ENCODE measurements around the gene PERCC1.
"Not testable (repeated sequence)": the region's sequence is repeated elsewhere in the genome, so short reads cannot be mapped to it uniquely, and the experiment has no call there.

The PERCC1 gene

GRCh38 chr16:1439058-1439698 is 8.3 kb downstream of the PERCC1 start:
- no peak overlapping the region for H3K4me3 ChIP-seq (ENCODE audit: low read length)

GRCh38 chr16:1439699-1440074 is 8.8 kb downstream of the PERCC1 start:
- not testable (repeated sequence) for H3K9me3 ChIP-seq (ENCODE audit: control insufficient read depth, insufficient read depth, low read length); H3K79me2 ChIP-seq (ENCODE audit: control insufficient read depth, low read length); H3K27me3 ChIP-seq (ENCODE audit: control insufficient read depth, low read length); H3K27ac ChIP-seq (ENCODE audit: low read depth, low read length); H4K20me1 ChIP-seq (ENCODE audit: control insufficient read depth, insufficient read depth, low read depth, low read length); H3K4me2 ChIP-seq (ENCODE audit: low read length); H3K4me3 ChIP-seq (ENCODE audit: low read length); H3K4me1 ChIP-seq (ENCODE audit: control insufficient read depth, low read length); H3K9me2 ChIP-seq (replicated peaks; ENCODE audit: control insufficient read depth, low read length); H3K36me3 ChIP-seq (ENCODE audit: control insufficient read depth, low read length); H3F3A ChIP-seq (ENCODE audit: control insufficient read depth, insufficient read depth)

More at GRCh38 chr16:1439058-1439698, 8.3 kb downstream of the PERCC1 start:
- Histone ChIP-seq H4K20me1 (ENCODE audit: control insufficient read depth, insufficient read depth, low read depth, low read length) (no peaks in the 10 kb centered on the region), H3K27me3 (ENCODE audit: control insufficient read depth, low read length) (no peaks in the 10 kb centered on the region), H3K79me2 (ENCODE audit: control insufficient read depth, low read length) (no peaks in the 10 kb centered on the region), H3K4me2 (ENCODE audit: low read length) (no peak overlapping the region), H3K27ac (ENCODE audit: low read depth, low read length) (no peak overlapping the region), H3K9me2 (replicated peaks; ENCODE audit: control insufficient read depth, low read length) (no peaks in the 10 kb centered on the region), H3K9me3 (ENCODE audit: control insufficient read depth, insufficient read depth, low read length) (no peaks in the 10 kb centered on the region), H3K36me3 (ENCODE audit: control insufficient read depth, low read length) (no peaks in the 10 kb centered on the region), H3K4me1 (ENCODE audit: control insufficient read depth, low read length) (no peaks in the 10 kb centered on the region), H3F3A (ENCODE audit: control insufficient read depth, insufficient read depth) (no peaks in the 10 kb centered on the region)
- TF ChIP-seq CTCF (IDR thresholded peaks at IDR 0.05; ENCODE audit: low read depth, low read length, poor library complexity, severe bottlenecking) (no peak), EZH2phosphoT487 (IDR thresholded peaks at IDR 0.05; ENCODE audit: borderline replicate concordance, low read length) (no peak)

- Histone ChIP-seq H3K4me2 (ENCODE audit: low read length) (no peak overlapping the region), H3K79me2 (ENCODE audit: control insufficient read depth, low read length) (no peaks in the 10 kb centered on the region), H3K36me3 (ENCODE audit: control insufficient read depth, low read length) (no peaks in the 10 kb centered on the region), H4K20me1 (ENCODE audit: control insufficient read depth, insufficient read depth, low read depth, low read length) (no peaks in the 10 kb centered on the region), H3K27me3 (ENCODE audit: control insufficient read depth, low read length) (no peaks in the 10 kb centered on the region), H3K27ac (ENCODE audit: low read depth, low read length) (no peak overlapping the region), H3K9me3 (ENCODE audit: control insufficient read depth, insufficient read depth, low read length) (no peaks in the 10 kb centered on the region), H3F3A (ENCODE audit: control insufficient read depth, insufficient read depth) (no peaks in the 10 kb centered on the region), H3K9me2 (replicated peaks; ENCODE audit: control insufficient read depth, low read length) (no peaks in the 10 kb centered on the region), H3K4me3 (ENCODE audit: low read length) (no peak overlapping the region), H3K4me1 (ENCODE audit: control insufficient read depth, low read length) (no peaks in the 10 kb centered on the region)
- no peak for TF ChIP-seq EZH2phosphoT487 (IDR thresholded peaks at IDR 0.05; ENCODE audit: borderline replicate concordance, low read length)
- TF ChIP-seq CTCF (IDR thresholded peaks at IDR 0.05; ENCODE audit: low read depth, low read length, poor library complexity, severe bottlenecking), result no peak
Observed at GRCh38 chr16:1441391-1441829, 10.5 kb downstream of the PERCC1 start.

GRCh38 chr16:1442697-1443096 is 11.8 kb downstream of the PERCC1 start:
- H3K79me2 ChIP-seq (ENCODE audit: control insufficient read depth, low read length), result no peaks in the 10 kb centered on the region
- no peak overlapping the region for H3K4me2 ChIP-seq (ENCODE audit: low read length)
- no peaks in the 10 kb centered on the region for H3K9me3 ChIP-seq (ENCODE audit: control insufficient read depth, insufficient read depth, low read length)
- H3K4me3 ChIP-seq (ENCODE audit: low read length), result no peak overlapping the region
- H3K27me3 ChIP-seq (ENCODE audit: control insufficient read depth, low read length), result no peaks in the 10 kb centered on the region
- no peak overlapping the region for H3K27ac ChIP-seq (ENCODE audit: low read depth, low read length)
- H3F3A ChIP-seq (ENCODE audit: control insufficient read depth, insufficient read depth), result no peaks in the 10 kb centered on the region
- TF ChIP-seq EZH2phosphoT487 (IDR thresholded peaks at IDR 0.05; ENCODE audit: borderline replicate concordance, low read length) (no peak), CTCF (IDR thresholded peaks at IDR 0.05; ENCODE audit: low read depth, low read length, poor library complexity, severe bottlenecking) (no peak)
- H3K4me1 ChIP-seq (ENCODE audit: control insufficient read depth, low read length), result no peaks in the 10 kb centered on the region
- H4K20me1 ChIP-seq (ENCODE audit: control insufficient read depth, insufficient read depth, low read depth, low read length), result no peaks in the 10 kb centered on the region
- no peaks in the 10 kb centered on the region for H3K9me2 ChIP-seq (replicated peaks; ENCODE audit: control insufficient read depth, low read length)
- H3K36me3 ChIP-seq (ENCODE audit: control insufficient read depth, low read length), result peaks cover 1% of the 10 kb centered on the region; the same call in 1 of the 2 replicates
